Right ventricle myocardium superior (tissue), 1 donor: ENCODE measurements around the gene XYLB. TPM values are rescaled to one million over a fixed set of nuclear protein-coding genes. Genes with fewer than 3 reads are reported as not detected.
"Not testable (repeated sequence)": the region's sequence is repeated elsewhere in the genome, so short reads cannot be mapped to it uniquely, and the experiment has no call there.

Experiments
- ATAC-seq: fragments of 200-7000 bp; cut with Tn5 transposase; one replicate; pipeline ENCODE4 v1.9.1; 2020; ENCODE audit warnings: mild to moderate bottlenecking; ENCODE audit not compliant: poor library complexity
- DNase-seq: peaks from one replicate; pipeline ENCODE4 v3.0.0-alpha.2; 2020
- intact Hi-C: fragments of 100-400 bp; cut with DNase I; formaldehyde crosslinking; loops from one replicate; pipeline ENCODE4 v1.11.2; 2022
- total RNA-seq: library from RNA; stranded (reverse); fragmentation: NEBNext Ultra II Directional; extraction: Animal tissue kit (Norgen Biotek cat#: 25700); gene quantifications from one replicate; pipeline ENCODE4 v1.2.1, GENCODE V29; 2021
- donor health status: DM: no; HTN: yes; CAD: no; lungs with severe emphysema.

Gene XYLB
- total RNA-seq, 1 donor from 2014 or later, result 1.5 TPM

- intact Hi-C loops, result no loop called here
- DNase-seq, result no peak
- no peak for ATAC-seq
These were observed 29.7 kb downstream of the XYLB start for GRCh38 chr3:38376098-38376816.

DNA sequence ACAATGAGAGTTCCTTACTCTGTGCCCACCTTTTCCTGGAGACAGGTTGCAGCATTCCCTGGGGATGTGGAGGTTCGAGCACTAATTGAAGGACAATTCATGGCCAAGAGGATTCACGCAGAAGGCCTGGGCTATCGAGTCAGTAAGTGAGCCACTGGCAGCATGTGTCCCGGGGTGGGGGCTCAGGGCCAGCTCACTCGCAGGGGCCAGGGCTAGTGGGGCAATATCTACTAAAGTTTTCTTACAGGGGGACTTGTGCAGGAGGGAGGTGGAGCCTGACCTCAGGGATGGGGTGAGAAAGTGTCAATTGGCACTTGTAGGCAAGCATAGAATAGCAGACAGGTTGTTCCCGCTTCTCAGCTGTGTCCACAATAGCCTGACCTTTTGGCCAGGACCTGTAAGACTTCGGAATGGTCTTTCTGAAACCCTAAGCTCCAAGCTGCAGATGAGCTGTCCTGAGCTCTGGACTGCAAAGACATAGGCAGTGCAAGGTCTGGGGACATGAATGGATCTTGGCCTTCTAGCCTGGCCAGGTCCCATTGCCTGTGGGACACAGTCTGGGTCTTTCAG lies 32.7 kb downstream of the XYLB start:
- intact Hi-C loops, result no loop called here
- DNase-seq, result no peak
- no peak for ATAC-seq

DNA sequence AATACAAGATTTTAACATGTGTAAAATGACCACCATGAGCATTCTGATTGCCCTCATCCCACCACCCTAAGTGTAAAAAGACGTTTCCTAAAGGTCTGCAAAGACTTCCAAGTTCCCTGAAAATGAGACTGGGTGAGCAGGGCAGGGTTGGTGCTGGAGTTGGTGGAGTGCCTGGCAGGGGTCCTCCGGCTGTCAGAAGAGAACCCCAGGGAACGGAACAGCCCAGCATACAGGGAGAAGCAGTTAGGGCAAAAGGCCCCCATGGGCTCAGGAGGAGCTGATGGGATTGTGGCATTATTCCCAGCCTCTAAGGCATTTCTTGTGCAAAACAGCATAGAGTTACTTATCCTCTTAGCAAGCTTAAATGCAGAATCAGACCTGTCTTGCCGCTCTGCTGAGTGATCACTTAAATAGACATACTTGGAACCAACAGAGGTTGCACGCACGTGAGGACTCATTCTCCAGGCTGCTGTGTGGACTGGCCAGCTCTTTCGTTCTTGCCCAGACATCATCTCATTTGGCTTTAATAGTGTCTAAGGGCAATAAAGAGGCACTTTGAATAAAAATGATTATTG lies 36.0 kb downstream of the XYLB start:
- DNase-seq (no peak), ATAC-seq (no peak)
- intact Hi-C loops, result no loop called here

GRCh38 chr3:38383156-38383875 lies 36.7 kb downstream of the XYLB start:
- intact Hi-C loops, result no loop called here
- ATAC-seq (no peak), DNase-seq (no peak)

GRCh38 chr3:38386992-38387750 lies 40.6 kb downstream of the XYLB start:
- no peak for DNase-seq
- intact Hi-C loops, result no loop called here
- no peak for ATAC-seq

GRCh38 chr3:38387862-38388261 lies 41.3 kb downstream of the XYLB start:
- ATAC-seq (no peak), DNase-seq (no peak)
- intact Hi-C loops, result no loop called here

- DNase-seq (no peak), ATAC-seq (no peak)
- intact Hi-C loops, result no loop called here
These were observed 46.1 kb downstream of the XYLB start for GRCh38 chr3:38392604-38393163.

- intact Hi-C loops, result no loop called here
- ATAC-seq, result no peak
- DNase-seq, result no peak
These were observed 49.7 kb downstream of the XYLB start for GRCh38 chr3:38396239-38396638.

- DNase-seq (no peak), ATAC-seq (no peak)
- intact Hi-C loops, result no loop called here
These were observed 50.3 kb downstream of the XYLB start for GRCh38 chr3:38396861-38397260.

- DNase-seq (no peak), ATAC-seq (no peak)
- intact Hi-C loops, result no loop called here
These were observed 50.7 kb downstream of the XYLB start for GRCh38 chr3:38397320-38397719.

GRCh38 chr3:38401246-38401962 lies 54.8 kb downstream of the XYLB start:
- intact Hi-C loops, result no loop called here
- no peak for ATAC-seq
- DNase-seq, result no peak

- intact Hi-C loops, result no loop called here
- DNase-seq (peak; percentile 66), ATAC-seq (peak; percentile 92)
These were observed 57.7 kb downstream of the XYLB start for GRCh38 chr3:38404286-38404685.

GRCh38 chr3:38411591-38411990 lies 65.0 kb downstream of the XYLB start:
- DNase-seq (no peak), ATAC-seq (no peak)
- intact Hi-C loops, result no loop called here

DNA sequence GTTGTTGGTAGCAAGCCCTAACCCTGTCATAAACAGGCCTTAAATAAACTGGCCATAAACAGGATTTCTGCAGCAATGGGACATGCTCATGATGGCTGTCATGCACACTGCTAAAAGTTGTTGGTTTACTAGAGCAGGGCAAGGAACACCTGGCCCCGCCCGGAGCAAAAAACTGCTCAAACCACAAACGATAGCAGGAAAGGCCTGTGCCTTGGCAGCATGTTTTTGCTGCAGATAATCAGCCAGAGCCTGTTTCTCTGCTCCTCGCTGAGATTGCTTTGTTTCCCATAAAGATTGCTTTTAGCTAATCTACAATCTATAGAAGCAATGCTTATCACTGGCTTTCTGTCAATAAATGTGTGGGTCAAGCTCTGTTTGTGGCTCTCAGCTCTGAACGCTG lies 74.2 kb downstream of the XYLB start:
- intact Hi-C loops, ATAC-seq, DNase-seq: not testable (repeated sequence)

DNA sequence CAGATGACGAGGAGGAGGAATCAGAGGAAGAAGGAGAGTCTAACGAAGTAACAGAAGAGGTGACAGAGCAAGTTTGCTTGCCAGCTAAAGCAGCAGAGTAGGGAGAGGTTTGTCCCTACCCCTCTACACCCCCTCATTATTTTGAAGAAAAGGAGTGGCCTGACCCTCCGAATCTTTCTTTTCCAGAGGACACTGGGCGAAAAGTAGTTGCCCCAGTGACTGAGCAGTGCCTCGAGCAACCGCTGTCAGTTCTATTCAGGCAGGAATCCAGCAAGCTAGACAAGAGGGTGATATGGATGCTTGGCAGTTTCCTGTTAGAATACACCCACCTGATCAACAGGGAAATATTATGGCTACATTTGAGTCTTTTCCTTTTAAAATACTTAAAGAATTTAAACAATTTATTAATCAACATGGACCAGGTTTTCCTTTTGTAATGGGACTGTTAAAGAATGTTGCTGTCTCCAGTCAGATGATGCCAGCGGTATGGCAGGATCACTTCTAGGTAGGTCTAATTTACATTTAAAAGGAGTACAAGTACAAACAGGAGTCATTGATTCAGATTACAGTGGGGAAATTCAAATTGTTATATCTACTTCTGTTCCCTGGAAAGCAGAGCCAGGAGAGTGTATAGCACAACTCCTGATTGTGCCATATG lies 75.2 kb downstream of the XYLB start:
- no peak for ATAC-seq

GRCh38 chr3:38426798-38427426 lies 80.3 kb downstream of the XYLB start:
- DNase-seq, ATAC-seq, intact Hi-C loops: not testable (repeated sequence)

More for the DNA sequence above, 75.2 kb downstream of the XYLB start:
- no peak for DNase-seq
- intact Hi-C loops, result no loop called here
